Loucy (cell line): ENCODE results near the gene LRRC4C.

Experiments used
- CTCF ChIP-seq: fragments of 200-600 bp; sonication (generic); conservative IDR thresholded peaks from 2 replicates; pipeline ENCODE4 v1.5.1; 2014; ENCODE audit warnings: mild to moderate bottlenecking, antibody characterized with exemption, low read length
- EZH2phosphoT487 ChIP-seq: fragments of 200-600 bp; IDR thresholded peaks from 2 replicates; pipeline ENCODE4 v1.6.1; 2018; ENCODE audit warnings: antibody characterized with exemption, mild to moderate bottlenecking, moderate library complexity, borderline replicate concordance

DNA sequence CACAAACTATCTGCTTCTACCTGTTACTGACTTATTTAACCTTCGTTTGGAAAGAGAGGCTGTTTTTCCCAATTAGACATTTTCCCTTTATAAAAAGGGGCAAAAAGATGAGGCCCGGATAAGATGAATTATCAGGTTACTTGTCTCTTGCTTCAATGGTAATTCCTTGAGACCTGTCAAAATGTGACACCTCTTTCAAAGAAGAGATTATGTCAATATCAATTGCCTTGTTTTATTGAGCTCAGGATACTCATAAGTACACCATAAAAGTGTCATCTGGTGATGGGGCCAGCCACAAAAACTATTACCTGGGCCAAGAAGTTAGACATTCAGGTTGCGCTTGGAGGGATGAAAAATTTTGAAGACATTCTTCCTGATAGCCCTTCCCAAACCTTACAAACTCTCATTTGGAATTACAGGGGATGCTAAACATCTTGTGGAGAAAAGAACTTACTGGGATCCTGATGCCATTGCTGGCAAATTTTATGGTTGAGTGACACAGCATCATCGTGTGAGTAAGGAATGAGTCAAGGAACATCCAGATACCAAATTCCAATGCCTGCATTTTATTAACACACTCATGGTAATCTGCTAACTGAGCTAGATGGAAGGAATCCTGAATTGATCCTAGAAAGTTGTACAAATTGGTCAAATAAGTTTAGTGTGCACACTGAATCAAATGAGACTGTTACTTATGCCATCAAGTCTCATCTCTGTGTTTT is 1071.2 kb downstream of the LRRC4C start:
- TF ChIP-seq CTCF (no peak), EZH2phosphoT487 (no peak)
